A673 (cell line): Measurements from ENCODE around the gene RITA1. TPM values are rescaled to one million over a fixed set of nuclear protein-coding genes. Genes with fewer than 3 reads are reported as not detected.

Source experiments
- BruUV-seq: library from RNA; stranded (reverse); fragments of 400-500 nt; replicated peaks from 2 replicates; lab custom pipeline; 2021; lab: Mats Ljungman, UMichigan
- CTCF ChIA-PET: fragments of 300-600 bp; sonication (Branson Sonifier 250); formaldehyde crosslinking; loops from one replicate; lab custom pipeline; 2022; ENCODE audit warnings: antibody characterized with exemption; lab: Charles Lee
- POLR2A ChIA-PET: fragments of 300-600 bp; sonication (Branson Sonifier 250); formaldehyde crosslinking; loops from one replicate; lab custom pipeline; 2022; ENCODE audit warnings: antibody characterized with exemption; ENCODE audit not compliant: low non-redundant PET; lab: Charles Lee
- DNase-seq: peaks from one replicate; pipeline ENCODE4 v3.0.0-alpha.2; 2015; ENCODE audit warnings: low spot score
- H3K27ac ChIP-seq: fragments of 200-600 bp; sonication (generic); 2 replicates; pipeline ENCODE4 v1.5.1; 2016; ENCODE audit warnings: mixed run types, low read depth, mild to moderate bottlenecking, mixed read lengths, antibody characterized with exemption, low read length; ENCODE audit not compliant: poor library complexity, severe bottlenecking
- H3K27me3 ChIP-seq: fragments of 200-600 bp; sonication (generic); replicated peaks from 2 replicates; pipeline ENCODE4 v1.6.1; 2017; ENCODE audit warnings: mixed run types, low read depth, mild to moderate bottlenecking, mixed read lengths, antibody characterized with exemption, low read length; ENCODE audit not compliant: insufficient read depth, poor library complexity
- H3K36me3 ChIP-seq: fragments of 200-600 bp; sonication (generic); 2 replicates; pipeline ENCODE4 v1.6.1; 2016; ENCODE audit warnings: mixed run types, mild to moderate bottlenecking, mixed read lengths, antibody characterized with exemption, low read length; ENCODE audit not compliant: insufficient read depth, poor library complexity, severe bottlenecking
- H3K4me1 ChIP-seq: fragments of 200-600 bp; sonication (generic); 2 replicates; pipeline ENCODE4 v1.6.1; 2017; ENCODE audit warnings: mixed run types, mild to moderate bottlenecking, mixed read lengths, antibody characterized with exemption, low read length; ENCODE audit not compliant: insufficient read depth, poor library complexity, severe bottlenecking
- H3K4me3 ChIP-seq: fragments of 200-600 bp; sonication (generic); 2 replicates; pipeline ENCODE4 v1.5.1; 2016; ENCODE audit warnings: low read depth, mixed run types, mild to moderate bottlenecking, mixed read lengths, low read length; ENCODE audit not compliant: poor library complexity, severe bottlenecking
- H3K9me3 ChIP-seq: fragments of 200-600 bp; sonication (generic); 2 replicates; pipeline ENCODE4 v1.6.1; 2016; ENCODE audit warnings: mixed run types, low read depth, mild to moderate bottlenecking, mixed read lengths, antibody characterized with exemption, low read length; ENCODE audit not compliant: poor library complexity, severe bottlenecking
- CTCF ChIP-seq: fragments of 300-800, 200-600 bp; sonication (generic); conservative IDR thresholded peaks from 2 replicates; pipeline ENCODE4 v1.5.1; 2017; ENCODE audit warnings: low read depth, mild to moderate bottlenecking, antibody characterized with exemption, low read length, moderate library complexity, mixed read lengths
- EZH2 ChIP-seq: fragments of 200-600 bp; sonication (generic); IDR thresholded peaks from 2 replicates; pipeline ENCODE4 v1.6.1; 2017; ENCODE audit warnings: borderline replicate concordance, low read depth, mild to moderate bottlenecking, mixed read lengths, antibody characterized with exemption, low read length; ENCODE audit not compliant: poor library complexity, severe bottlenecking
- intact Hi-C: fragments of 100-400 bp; cut with micrococcal nuclease; formaldehyde crosslinking; loops from one replicate; pipeline ENCODE4 v1.10.0; 2022; ENCODE audit not compliant: unreplicated experiment
- total RNA-seq: library from RNA; stranded (reverse); gene quantifications from 2 replicates; pipeline ENCODE4 v1.2.3, GENCODE V29; 2021

Gene RITA1
- total RNA-seq, 1 experiment from 2014 or later, result 22.3 TPM

GRCh38 chr12:113155646-113156045 lies 29.9 kb upstream of the RITA1 start:
- TF ChIP-seq EZH2, result no peak
- no peak for TF ChIP-seq CTCF
- Histone ChIP-seq H3K4me3 (no peak overlapping the region), H3K27me3 (peaks cover 5% of the 10 kb centered on the region), H3K4me1 (peaks cover 6% of the 10 kb centered on the region), H3K27ac (no peak overlapping the region), H3K36me3 (peaks cover 24% of the 10 kb centered on the region), H3K9me3 (no peaks in the 10 kb centered on the region)
- intact Hi-C loops, result loop anchor here (10.0 kb wide), 1 partner anchor 161 kb away; no protein-coding TSS in a partner anchor
- ChIA-PET POLR2A (no interaction called here), CTCF (no interaction called here)
- no TSS peak for BruUV-seq
- no peak for DNase-seq

- Histone ChIP-seq H3K9me3 (no peaks in the 10 kb centered on the region), H3K27ac (no peak overlapping the region), H3K4me1 (peaks cover 13% of the 10 kb centered on the region), H3K4me3 (no peak overlapping the region), H3K27me3 (peaks cover 5% of the 10 kb centered on the region), H3K36me3 (peaks cover 26% of the 10 kb centered on the region)
- TF ChIP-seq EZH2 (no peak), CTCF (no peak)
- no peak for DNase-seq
- no TSS peak for BruUV-seq
- intact Hi-C loops, result loop anchor here (10.0 kb wide), 1 partner anchor 163 kb away; no protein-coding TSS in a partner anchor
- ChIA-PET POLR2A (no interaction called here), CTCF (no interaction called here)
Measured at GRCh38 chr12:113157218-113157859, 28.2 kb upstream of the RITA1 start.

GRCh38 chr12:113158439-113159203 lies 26.9 kb upstream of the RITA1 start:
- peaks cover 7% of the 10 kb centered on the region for H3K4me1 ChIP-seq
- no peak overlapping the region for H3K4me3 ChIP-seq
- intact Hi-C loops, result loop anchor here (10.0 kb wide), 1 partner anchor 164 kb away; no protein-coding TSS in a partner anchor
- H3K27me3 ChIP-seq, result peaks cover 5% of the 10 kb centered on the region
- DNase-seq, result no peak
- TF ChIP-seq EZH2 (no peak), CTCF (no peak)
- H3K27ac ChIP-seq, result no peak overlapping the region
- ChIA-PET CTCF (interaction anchor here (0.6 kb wide), 1 partner anchor 307 kb away, joined by 3 read pairs; no protein-coding TSS in a partner anchor), POLR2A (no interaction called here)
- BruUV-seq, result TSS peak; percentile 95
- H3K9me3 ChIP-seq, result no peaks in the 10 kb centered on the region
- peaks cover 26% of the 10 kb centered on the region for H3K36me3 ChIP-seq
